CD4-positive, alpha-beta T cell treated with Interleukin-15 for 1 hour (primary cell): ENCODE results near the gene RRH.
"Not testable (repeated sequence)": the region's sequence is repeated elsewhere in the genome, so short reads cannot be mapped to it uniquely, and the experiment has no call there.

Experiments used
- DNase-seq: peaks from one replicate; pipeline ENCODE4 v3.0.0-alpha.2; 2020

Gene RRH, protein sequence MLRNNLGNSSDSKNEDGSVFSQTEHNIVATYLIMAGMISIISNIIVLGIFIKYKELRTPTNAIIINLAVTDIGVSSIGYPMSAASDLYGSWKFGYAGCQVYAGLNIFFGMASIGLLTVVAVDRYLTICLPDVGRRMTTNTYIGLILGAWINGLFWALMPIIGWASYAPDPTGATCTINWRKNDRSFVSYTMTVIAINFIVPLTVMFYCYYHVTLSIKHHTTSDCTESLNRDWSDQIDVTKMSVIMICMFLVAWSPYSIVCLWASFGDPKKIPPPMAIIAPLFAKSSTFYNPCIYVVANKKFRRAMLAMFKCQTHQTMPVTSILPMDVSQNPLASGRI

DNA sequence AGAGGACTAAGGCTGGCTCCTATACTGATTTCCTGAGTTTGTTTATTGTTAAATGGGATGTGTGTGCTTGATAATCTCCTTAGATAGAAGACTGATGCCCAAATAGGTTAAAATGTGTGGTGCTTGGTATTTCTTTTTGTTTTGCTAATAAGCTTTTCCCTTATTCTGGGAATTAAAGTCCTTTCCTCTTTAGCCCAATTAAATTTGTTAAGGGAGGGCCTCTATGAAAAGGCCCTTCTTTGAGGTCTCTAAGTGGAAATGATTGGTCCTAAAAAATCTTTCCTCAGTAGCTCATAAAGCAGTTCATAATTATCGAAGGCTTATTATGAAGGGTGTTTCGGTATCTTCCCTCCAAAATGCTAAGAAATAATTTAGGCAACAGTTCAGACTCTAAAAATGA lies at the start of gene RRH:
RRH (plus strand) TSS at position 301 of the 400 bp plus-strand sequence; CDS start at position 357, 56 bp downstream.
- no peak for DNase-seq

DNA sequence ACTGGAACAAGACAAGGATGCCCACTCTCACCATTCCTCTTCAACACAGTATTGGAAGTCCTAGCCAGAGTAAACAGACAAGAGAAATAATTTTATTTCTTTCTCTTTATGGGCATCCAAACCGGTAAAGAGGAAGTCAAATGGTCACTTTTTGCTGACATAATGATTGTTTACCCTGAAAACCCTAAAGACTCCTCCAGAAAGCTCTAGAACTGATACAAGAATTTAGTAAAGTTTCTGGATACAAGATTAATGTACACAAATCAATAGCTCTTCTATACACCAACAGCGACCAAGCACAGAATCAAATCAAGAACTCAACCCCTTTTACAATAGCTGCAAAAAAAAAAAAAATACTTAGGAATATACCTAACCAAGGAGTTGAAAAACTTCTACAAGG lies 45.7 kb upstream of the RRH start:
- DNase-seq, result not testable (repeated sequence)

DNA sequence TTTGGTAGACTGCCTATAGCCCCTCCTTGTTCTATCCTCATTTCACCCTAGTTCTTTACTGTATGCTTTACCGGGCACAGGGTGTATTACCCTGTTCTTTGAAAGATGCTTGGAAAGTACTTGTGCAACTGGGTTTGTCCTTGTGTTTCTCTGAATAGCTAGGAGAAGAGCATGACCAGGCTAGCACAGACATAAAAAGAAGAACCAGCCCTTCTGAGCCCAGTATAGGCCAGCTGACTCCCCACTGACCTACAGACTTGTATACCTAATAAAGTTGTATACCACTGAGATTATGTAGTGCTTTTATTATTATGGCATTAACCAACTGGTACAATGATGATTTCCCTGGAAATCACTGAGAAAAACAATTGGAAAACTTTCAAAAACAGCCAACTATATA lies 40.9 kb upstream of the RRH start:
- no peak for DNase-seq

DNA sequence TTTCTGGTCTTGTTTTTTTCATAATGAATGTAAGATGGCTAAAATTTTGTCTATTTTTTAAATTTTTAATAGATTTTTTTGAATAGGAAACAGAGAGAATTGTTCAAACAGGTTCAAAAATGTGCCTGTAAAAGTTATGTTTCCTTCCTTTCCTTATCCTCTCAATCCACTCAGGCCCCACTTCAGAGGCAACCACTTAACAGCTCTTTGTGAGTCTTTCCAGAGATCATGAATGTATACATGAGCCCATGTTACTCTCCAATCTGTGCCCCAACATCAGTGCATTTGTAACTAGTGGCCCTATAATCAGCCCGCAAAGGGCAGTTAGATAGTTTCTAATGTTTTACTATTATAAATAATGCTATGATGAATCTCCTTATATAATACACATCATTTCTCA lies 40.0 kb upstream of the RRH start:
- DNase-seq, result no peak

DNA sequence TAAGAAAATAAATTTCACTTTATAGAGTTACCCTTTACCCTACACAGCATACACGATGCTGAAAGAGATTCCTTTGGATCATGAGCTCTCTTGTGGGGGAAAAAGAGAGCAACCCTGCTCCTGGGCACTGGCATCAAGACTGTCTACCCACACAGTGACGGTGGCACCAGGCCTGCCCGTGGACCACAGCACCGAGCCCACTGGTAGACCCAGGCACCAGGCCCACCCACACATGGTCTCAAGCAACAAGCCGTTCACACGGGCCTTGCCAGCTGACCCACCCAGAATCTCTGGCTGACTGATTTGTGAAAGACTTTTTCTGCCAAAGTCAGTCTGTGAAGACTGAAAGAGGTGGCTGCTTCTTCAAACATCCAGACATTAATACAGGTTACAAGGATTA lies 32.7 kb upstream of the RRH start:
- no peak for DNase-seq

DNA sequence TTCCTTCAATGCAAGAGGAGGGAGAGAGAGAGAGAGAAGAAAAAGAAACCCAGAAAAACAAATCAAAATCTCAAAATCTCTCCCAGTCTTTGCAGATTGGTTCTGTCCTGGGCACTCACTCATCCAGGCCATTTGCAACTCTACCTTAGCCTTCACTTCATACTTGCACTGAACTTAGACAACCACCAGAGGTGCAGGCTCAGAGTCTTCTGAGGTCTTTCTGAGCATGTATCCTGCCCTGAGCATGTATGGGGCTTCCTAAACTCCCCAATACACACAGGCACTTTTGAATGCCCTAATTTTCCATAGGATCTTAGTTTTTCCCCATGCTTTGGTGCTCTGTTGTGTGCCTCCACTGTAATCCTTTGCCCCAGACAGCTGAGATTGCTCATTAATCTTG lies 28.9 kb upstream of the RRH start:
- DNase-seq, result no peak

DNA sequence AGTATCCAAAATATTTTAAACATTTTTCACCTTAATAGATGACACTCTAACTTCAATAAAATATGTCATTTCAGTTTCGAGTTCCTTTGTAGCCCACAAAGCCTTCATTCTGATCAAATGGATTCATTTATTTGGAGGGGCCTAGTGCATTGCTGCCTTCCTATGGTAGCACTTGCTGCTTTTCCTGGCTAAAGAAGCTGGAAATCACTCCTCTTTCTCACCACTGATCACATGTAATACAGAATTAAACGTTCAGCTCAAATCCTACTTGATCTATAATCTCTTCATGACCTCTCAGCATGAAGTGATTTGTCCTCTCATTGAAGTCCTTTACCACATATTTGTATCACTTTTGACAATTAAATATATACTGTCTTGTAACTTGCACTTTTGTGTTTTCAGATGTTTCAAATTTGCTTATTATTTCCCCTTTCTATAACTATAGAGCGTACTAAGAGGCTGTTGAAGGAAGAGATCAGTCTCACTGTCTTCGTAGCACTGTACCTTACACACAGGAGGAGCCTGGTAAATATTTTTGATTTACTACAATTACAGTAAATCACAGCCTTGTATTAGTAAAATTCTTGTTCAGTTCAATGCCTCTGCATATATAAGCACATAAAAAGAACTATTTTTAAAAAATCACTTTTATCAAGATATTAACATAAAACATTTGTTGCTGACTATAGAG lies 26.5 kb upstream of the RRH start:
- DNase-seq, result no peak

DNA sequence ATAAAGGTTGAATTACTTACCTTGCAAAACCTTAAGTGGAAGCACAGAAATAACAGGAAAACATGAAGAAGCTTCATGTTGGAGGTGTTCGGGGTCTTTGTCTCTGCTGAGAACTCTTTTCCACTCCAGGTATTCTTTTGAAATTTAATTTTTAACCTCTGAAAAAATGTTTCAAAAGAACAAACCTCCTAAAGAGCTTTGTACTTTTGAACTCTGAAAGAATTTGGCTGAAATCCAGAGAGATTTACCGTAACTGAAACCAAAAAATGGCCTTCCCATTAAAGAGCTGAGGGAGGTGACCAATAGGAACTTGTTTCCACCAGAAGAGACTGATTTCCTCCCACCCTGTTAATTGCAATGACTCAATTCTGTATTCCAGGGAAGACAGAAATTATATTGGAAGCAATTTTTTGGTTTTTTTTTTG lies 25.9 kb upstream of the RRH start, which contains the start of gene CFI:
CFI (minus strand) TSS at position 105 of the 425 bp plus-strand sequence; CDS start at position 77, 28 bp downstream.
- no peak for DNase-seq

DNA sequence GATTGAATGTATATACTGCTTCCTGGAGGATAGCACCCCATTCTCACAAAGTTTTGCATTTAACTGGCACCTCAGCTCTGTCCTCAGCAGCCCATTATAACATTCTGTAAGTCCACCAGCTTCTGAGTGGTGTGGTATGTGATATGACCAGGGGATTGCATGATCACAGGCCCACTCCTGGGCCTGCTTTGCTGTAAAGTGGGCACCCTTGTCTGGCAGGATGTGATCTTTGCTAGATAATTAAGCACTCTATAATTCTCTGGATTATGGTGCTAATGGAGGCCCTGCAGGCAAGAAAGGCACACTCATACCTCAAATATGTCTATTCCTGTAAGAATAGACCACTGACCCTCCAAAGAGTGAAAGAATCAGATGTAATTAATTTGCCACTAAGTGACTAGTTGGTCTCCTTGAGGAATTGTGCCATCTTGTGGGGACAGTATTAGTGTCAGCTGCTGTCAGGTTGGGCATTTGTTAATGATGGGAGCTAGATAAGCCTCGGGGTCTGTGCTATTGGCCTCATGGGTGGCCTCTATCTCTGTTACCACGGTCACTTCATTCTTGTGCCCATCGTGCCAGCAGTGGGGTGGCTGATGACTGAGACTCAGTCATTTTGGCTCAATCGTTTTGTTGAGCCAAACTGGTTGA lies 23.7 kb upstream of the RRH start:
- DNase-seq, result peak; percentile 32

DNA sequence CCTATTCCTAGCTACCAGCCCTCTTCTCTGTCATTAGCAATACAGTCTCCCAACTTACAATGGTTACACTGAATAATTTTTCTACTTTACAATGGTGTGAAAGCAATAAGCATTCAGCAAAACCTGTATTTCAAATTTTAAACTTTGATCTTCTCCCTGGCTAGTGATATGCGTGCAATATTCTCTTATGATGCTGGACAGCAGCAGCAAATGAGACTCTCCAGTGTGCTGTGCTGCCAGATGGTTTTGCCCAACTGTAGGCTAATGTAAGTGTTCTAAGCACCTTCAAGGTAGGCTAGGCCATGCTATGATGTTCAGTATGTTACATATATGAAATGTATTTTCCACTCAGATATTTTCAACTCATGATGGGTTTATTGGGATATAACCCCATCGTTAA lies 18.1 kb upstream of the RRH start:
- DNase-seq, result no peak

DNA sequence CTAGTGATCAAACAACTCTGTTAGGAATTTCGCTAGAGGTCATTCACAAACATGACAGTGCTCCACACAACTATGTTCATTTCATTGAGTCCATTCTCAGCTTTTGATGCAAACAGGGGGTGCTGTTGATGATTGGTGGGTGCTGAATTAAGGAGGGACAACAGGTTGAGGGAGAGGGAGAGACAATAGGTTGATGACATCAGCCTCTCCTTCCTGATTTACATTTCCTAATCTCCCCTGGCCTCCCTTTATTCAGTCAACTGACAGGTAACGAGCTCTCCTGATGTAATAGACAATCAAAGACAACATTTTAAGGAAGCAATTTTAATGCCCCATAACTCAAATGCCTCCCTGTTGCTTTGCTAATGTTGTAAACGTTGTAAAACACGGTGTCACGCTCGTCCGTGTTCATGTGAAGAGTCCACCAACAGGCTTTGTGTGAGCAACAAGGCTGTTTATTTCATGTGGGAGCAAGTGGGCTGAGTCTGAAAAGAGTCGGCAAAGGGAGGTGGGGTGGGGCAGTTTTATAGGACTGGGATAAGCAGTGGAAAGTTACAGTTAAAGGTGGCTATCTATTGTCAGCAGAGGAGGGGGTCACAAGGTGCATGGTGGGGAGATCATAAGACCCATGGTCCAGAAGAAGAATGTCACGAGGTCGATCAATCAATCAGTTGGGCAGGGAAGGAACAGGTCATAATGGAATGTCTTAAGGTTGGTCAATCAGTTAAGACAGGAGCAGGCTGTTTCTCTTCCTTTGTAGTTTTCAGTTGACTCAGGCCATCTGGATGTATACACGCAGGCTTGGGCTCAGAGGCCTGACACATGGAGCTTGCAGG lies 17.0 kb upstream of the RRH start:
- no peak for DNase-seq

DNA sequence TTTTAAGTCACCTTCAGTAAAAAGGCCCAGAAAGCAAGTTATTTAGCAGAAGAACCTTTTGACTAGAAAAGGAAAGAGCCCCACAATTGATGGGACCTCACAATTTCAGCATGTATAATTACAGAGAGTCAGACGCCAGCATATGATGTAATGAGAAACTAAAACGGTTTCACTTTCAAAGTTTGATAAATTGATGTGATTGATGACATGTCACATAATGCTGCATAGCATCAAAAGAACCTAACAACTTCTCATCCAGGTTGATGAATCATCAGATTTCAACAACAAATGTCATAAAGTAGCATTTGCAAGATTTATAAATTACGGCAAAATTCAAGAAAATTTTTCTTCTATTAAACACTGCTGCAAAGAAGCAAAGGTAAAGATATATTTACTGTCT lies 16.1 kb upstream of the RRH start:
- no peak for DNase-seq

DNA sequence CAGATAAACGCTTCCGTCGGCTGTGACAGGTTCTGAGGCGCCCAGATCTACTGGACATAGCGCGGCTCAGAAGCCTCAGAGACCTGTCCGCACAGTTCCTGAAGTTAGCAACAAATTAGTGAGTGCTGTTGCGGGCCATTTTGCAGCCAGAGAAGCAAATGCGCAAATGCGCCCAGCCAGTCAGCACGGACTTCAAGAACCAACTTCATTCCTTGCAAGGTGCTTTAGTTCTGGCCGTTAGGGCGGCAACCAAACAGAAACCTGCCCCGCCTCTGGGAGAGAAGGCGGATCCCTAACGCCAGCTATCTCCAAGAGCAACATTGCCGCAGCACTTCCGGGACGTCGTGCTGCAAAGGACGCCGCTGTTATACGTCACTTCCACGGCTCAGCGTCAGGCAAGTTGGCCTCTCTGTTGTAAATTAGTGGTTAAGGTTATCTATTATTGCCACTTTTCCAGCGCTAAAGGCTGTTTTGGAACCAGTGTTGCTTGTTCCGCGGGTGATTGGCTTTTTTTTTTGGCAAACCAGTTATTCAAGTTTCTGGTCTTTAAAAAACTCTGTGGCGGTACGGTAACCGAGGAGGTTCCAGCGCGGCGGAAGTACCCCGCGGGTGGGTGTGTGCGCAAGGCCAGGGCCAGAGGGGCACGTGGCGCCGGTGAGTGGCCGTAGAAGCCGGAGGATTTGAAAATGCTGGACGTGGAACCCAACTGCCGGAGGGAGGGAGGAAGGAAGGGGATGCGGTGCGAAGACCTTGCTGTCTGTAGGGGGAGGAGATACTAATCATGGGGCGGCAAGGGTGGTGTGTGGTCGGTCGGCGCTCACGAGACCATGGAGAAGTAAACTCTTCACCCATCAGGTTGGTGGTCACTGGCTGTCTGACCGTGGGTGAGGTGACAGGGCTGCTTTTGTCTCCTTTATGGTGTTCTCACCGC lies 12.4 kb upstream of the RRH start, which contains the start of gene GAR1:
GAR1 (plus strand) TSS at position 612 of the 931 bp plus-strand sequence. CDS start 403 bp downstream, outside the sequence.
- DNase-seq, result peak; percentile 87

DNA sequence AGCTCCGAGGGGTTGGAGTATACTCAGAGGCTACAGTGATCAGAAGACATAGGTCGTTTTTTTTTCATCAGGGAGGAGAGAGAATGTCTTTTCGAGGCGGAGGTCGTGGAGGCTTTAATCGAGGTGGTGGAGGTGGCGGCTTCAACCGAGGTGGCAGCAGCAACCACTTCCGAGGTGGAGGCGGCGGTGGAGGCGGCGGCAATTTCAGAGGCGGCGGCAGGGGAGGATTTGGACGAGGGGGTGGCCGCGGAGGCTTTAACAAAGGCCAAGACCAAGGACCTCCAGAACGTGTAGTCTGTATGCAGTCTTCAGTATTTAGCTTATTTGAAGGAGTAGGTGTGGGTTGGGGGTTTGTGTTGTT lies 11.7 kb upstream of the RRH start:
- peak; percentile 37 for DNase-seq

DNA sequence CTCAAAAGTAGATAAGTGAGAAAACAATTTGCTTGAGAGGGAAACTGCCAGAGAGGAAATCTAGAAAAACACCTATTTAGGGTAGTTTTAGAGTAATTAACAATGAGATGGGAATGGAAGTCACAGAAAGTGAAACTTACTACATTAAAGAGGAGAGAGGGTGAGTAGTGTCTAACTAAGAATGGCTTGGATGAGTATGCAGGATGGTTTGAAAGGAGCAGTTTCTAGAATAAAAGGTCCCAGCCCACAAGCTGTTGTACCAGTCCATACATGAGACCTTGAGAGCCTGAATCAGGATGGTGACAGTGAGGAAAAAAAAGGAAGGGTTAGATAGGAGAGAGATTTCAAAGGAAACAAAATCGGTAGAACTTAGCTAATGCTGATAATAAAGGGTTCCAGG lies 10.9 kb upstream of the RRH start:
- no peak for DNase-seq

DNA sequence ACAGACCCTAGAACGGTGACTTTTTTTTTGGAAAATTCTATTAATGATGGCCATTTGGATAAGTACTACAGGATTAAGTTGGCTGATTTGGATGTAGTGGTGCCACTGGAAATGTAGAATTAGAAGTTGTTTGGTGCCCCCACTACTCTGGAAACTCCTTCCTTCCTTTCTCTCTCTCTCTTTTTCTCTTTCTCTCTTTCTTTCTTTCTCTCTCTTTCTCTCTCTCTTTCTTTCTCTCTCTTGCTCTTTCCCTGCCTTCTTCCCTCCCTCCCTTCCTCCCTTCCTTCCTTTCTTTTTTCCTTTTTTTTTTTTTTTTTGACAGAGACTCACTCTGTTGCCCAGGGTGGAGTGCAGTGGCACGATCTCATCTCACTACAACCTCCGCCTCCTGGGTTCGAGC lies 9.5 kb upstream of the RRH start:
- no peak for DNase-seq

DNA sequence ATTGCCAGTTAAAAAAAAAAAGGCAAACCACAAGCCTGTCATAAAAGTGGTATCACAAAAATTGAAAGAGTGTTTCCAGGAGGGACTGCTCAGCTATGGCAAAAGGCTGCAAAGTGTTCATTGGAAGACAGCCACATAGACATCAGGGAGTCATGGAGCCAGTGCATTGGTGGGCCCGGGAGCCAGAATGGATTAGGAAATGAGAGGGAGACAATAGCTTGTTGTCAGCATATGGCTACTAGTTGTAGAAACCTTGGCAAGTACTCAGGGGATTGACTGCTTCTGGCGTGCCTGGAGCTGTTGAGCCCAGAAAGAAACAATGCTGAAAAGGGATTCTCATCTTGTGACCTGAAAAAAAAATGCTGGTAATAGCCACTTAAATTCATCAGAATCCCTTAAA lies 7.2 kb upstream of the RRH start:
- DNase-seq, result no peak

DNA sequence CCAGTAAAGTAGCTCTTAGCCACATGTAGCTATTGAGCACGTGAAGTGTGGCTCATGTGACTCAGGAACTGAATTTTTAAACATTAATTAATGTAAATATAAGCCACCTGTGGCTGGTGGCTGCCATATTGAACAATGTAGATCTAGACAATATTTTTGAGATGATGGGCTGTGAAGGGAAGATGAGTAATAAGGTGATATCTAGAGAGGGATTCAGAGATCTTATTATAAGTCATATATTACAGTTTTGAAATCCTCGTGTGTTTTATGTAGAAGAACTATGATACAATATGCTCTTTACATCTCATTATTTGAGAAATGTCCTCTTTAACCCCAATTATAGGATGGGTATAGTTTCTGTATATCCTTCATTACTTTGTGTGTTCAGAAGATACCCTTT lies 6.6 kb upstream of the RRH start:
- no peak for DNase-seq

DNA sequence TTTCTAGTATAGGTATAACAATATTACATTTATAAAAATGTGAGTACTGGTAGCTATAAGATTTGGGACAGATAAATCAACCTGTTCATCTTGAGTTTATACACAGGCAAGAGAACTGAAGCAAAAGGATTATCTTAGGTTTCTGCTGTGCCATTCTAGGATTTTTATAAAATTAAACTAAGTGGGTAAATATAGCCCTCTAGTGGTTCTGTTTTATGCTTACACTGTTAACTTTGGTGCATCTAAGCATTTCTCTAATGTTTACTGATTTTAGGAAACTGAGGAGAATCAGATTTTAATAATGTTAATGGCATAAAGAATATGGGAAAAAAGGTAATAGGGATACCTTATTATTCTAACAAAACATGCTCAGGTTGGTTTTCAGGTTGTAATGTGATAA lies 1.1 kb upstream of the RRH start:
- DNase-seq, result no peak

DNA sequence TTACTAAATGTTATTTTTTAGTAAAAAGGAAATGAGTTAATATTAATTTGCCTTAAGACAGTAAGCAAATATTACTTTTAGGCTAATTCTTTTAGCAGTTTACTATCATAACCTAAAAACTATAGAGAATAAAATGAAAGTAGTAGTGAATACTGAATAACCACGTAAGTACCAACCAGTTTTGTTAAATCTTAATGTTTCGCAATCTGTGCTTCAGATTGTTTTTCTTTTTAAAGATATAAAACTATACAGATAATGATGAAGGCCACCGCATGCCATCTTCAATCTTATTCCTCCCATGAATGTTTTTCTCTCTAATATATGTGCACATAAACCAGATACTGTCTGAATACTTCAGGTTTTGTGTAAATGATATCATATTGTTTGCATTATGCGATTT lies 6.0 kb downstream of the RRH start:
- DNase-seq, result no peak

DNA sequence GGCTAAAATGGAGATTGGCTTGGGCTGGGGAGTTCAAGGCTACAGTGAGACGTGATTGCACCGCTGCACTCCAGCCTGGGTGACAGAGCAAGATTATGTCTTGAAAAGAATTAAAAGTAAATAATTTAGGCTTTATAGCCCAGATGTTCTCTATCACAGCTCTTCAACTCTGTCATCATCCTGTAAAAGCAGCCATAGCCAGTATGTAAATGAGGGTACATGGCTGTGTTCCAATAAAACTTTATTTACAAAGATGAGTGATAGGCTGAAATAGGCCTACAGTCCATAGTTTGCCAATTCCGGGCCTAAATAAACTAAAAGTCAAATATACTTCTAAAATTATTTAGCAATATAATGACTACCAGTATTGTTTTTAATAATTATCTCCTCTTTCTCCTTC lies 9.2 kb downstream of the RRH start:
- no peak for DNase-seq
